Measurements from ENCODE around the gene TRPV5. TPM values are rescaled to one million over a fixed set of nuclear protein-coding genes. Genes with fewer than 3 reads are reported as not detected.

The TRPV5 gene
- total RNA-seq, 1 donor from 2014 or later = not detected

GRCh38 chr7:142927949-142928348 is 5.6 kb downstream of the TRPV5 start:
- Histone ChIP-seq H3K9ac (ENCODE audit: low read depth in 1 of 3, low read length in 3 of 3) (no peak overlapping the region), H3K27me3 (ENCODE audit: control insufficient read depth in 3 of 3, insufficient read depth in 3 of 3, low read length in 3 of 3) (peaks cover 0 to 3% (median 1%) of the 10 kb centered on the region in 3 donors), H3K4me3 (ENCODE audit: low read length in 3 of 3) (no peak overlapping the region), H3K27ac (ENCODE audit: low read depth, low read length) (no peak overlapping the region), H3K9me3 (ENCODE audit: control insufficient read depth in 3 of 3, low read length in 3 of 3) (no peaks in the 10 kb centered on the region), H3K4me1 (ENCODE audit: control insufficient read depth in 3 of 3, insufficient read depth in 3 of 3, low read length in 3 of 3) (no peaks in the 10 kb centered on the region), H3K36me3 (ENCODE audit: control insufficient read depth in 3 of 3, insufficient read depth in 3 of 3, low read length in 3 of 3) (no peaks in the 10 kb centered on the region)

- no peak overlapping the region for H3K4me3 ChIP-seq (ENCODE audit: low read length in 3 of 3)
- no peaks in the 10 kb centered on the region for H3K36me3 ChIP-seq (ENCODE audit: control insufficient read depth in 3 of 3, insufficient read depth in 3 of 3, low read length in 3 of 3)
- peaks cover 0 to 3% (median 0%) of the 10 kb centered on the region in 3 donors for H3K27me3 ChIP-seq (ENCODE audit: control insufficient read depth in 3 of 3, insufficient read depth in 3 of 3, low read length in 3 of 3)
- no peak overlapping the region for H3K27ac ChIP-seq (ENCODE audit: low read depth, low read length)
- no peaks in the 10 kb centered on the region for H3K4me1 ChIP-seq (ENCODE audit: control insufficient read depth in 3 of 3, insufficient read depth in 3 of 3, low read length in 3 of 3)
- no peaks in the 10 kb centered on the region for H3K9me3 ChIP-seq (ENCODE audit: control insufficient read depth in 3 of 3, low read length in 3 of 3)
- no peak overlapping the region for H3K9ac ChIP-seq (ENCODE audit: low read depth in 1 of 3, low read length in 3 of 3)
Measured at GRCh38 chr7:142927085-142927745, 6.3 kb downstream of the TRPV5 start.

GRCh38 chr7:142925413-142925812 is 8.1 kb downstream of the TRPV5 start:
- no peaks in the 10 kb centered on the region for H3K36me3 ChIP-seq (ENCODE audit: control insufficient read depth in 3 of 3, insufficient read depth in 3 of 3, low read length in 3 of 3)
- H3K4me3 ChIP-seq (ENCODE audit: low read length in 3 of 3) = no peak overlapping the region
- H3K27me3 ChIP-seq (ENCODE audit: control insufficient read depth in 3 of 3, insufficient read depth in 3 of 3, low read length in 3 of 3) = peaks cover 0 to 3% (median 0%) of the 10 kb centered on the region in 3 donors
- H3K4me1 ChIP-seq (ENCODE audit: control insufficient read depth in 3 of 3, insufficient read depth in 3 of 3, low read length in 3 of 3) = no peaks in the 10 kb centered on the region
- no peaks in the 10 kb centered on the region for H3K9me3 ChIP-seq (ENCODE audit: control insufficient read depth in 3 of 3, low read length in 3 of 3)
- H3K27ac ChIP-seq (ENCODE audit: low read depth, low read length) = no peak overlapping the region
- no peak overlapping the region for H3K9ac ChIP-seq (ENCODE audit: low read depth in 1 of 3, low read length in 3 of 3)

- H3K4me1 ChIP-seq (ENCODE audit: control insufficient read depth in 3 of 3, insufficient read depth in 3 of 3, low read length in 3 of 3) = no peaks in the 10 kb centered on the region
- no peak overlapping the region for H3K9ac ChIP-seq (ENCODE audit: low read depth in 1 of 3, low read length in 3 of 3)
- H3K9me3 ChIP-seq (ENCODE audit: control insufficient read depth in 3 of 3, low read length in 3 of 3) = no peaks in the 10 kb centered on the region
- H3K27me3 ChIP-seq (ENCODE audit: control insufficient read depth in 3 of 3, insufficient read depth in 3 of 3, low read length in 3 of 3) = peaks cover 0 to 3% (median 0%) of the 10 kb centered on the region in 3 donors
- no peaks in the 10 kb centered on the region for H3K36me3 ChIP-seq (ENCODE audit: control insufficient read depth in 3 of 3, insufficient read depth in 3 of 3, low read length in 3 of 3)
- no peak overlapping the region for H3K27ac ChIP-seq (ENCODE audit: low read depth, low read length)
- no peak overlapping the region for H3K4me3 ChIP-seq (ENCODE audit: low read length in 3 of 3)
Measured at GRCh38 chr7:142923391-142923790, 10.2 kb downstream of the TRPV5 start.

GRCh38 chr7:142919656-142920055 is 13.9 kb downstream of the TRPV5 start:
- Histone ChIP-seq H3K36me3 (ENCODE audit: control insufficient read depth in 3 of 3, insufficient read depth in 3 of 3, low read length in 3 of 3) (no peaks in the 10 kb centered on the region), H3K4me3 (ENCODE audit: low read length in 3 of 3) (no peak overlapping the region), H3K27ac (ENCODE audit: low read depth, low read length) (no peak overlapping the region), H3K9ac (ENCODE audit: low read depth in 1 of 3, low read length in 3 of 3) (no peak overlapping the region), H3K27me3 (ENCODE audit: control insufficient read depth in 3 of 3, insufficient read depth in 3 of 3, low read length in 3 of 3) (peaks cover 0 to 2% (median 2%) of the 10 kb centered on the region in 3 donors), H3K4me1 (ENCODE audit: control insufficient read depth in 3 of 3, insufficient read depth in 3 of 3, low read length in 3 of 3) (no peaks in the 10 kb centered on the region), H3K9me3 (ENCODE audit: control insufficient read depth in 3 of 3, low read length in 3 of 3) (no peaks in the 10 kb centered on the region)

DNA sequence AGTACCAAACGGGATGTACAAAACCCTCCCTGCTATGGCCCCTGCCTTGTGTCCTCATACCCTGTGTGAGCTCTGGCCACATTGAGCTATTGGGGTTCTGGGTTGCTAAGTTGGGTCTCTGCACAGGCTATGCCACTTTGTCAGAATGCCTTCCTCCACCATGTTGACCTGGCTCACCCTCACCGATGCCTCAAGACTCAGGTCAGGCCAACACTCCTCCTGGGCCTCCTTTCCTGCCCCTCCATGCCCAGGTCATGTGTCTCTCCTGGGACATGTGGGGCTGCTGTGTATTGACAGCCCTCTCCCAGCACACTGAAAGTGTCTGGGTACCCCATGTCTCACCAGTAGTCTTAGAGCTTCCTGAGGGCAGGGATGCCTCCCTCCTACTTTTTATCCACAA is 14.6 kb downstream of the TRPV5 start:
- H3K36me3 ChIP-seq (ENCODE audit: control insufficient read depth in 3 of 3, insufficient read depth in 3 of 3, low read length in 3 of 3) = no peaks in the 10 kb centered on the region
- no peak overlapping the region for H3K9ac ChIP-seq (ENCODE audit: low read depth in 1 of 3, low read length in 3 of 3)
- H3K4me3 ChIP-seq (ENCODE audit: low read length in 3 of 3) = no peak overlapping the region
- peaks cover 0 to 2% (median 2%) of the 10 kb centered on the region in 3 donors for H3K27me3 ChIP-seq (ENCODE audit: control insufficient read depth in 3 of 3, insufficient read depth in 3 of 3, low read length in 3 of 3)
- H3K27ac ChIP-seq (ENCODE audit: low read depth, low read length) = no peak overlapping the region
- H3K9me3 ChIP-seq (ENCODE audit: control insufficient read depth in 3 of 3, low read length in 3 of 3) = no peaks in the 10 kb centered on the region
- no peaks in the 10 kb centered on the region for H3K4me1 ChIP-seq (ENCODE audit: control insufficient read depth in 3 of 3, insufficient read depth in 3 of 3, low read length in 3 of 3)

- Histone ChIP-seq H3K27ac (ENCODE audit: low read depth, low read length) (no peak overlapping the region), H3K27me3 (ENCODE audit: control insufficient read depth in 3 of 3, insufficient read depth in 3 of 3, low read length in 3 of 3) (peaks cover 0 to 2% (median 2%) of the 10 kb centered on the region in 3 donors), H3K4me1 (ENCODE audit: control insufficient read depth in 3 of 3, insufficient read depth in 3 of 3, low read length in 3 of 3) (no peaks in the 10 kb centered on the region), H3K4me3 (ENCODE audit: low read length in 3 of 3) (no peak overlapping the region), H3K36me3 (ENCODE audit: control insufficient read depth in 3 of 3, insufficient read depth in 3 of 3, low read length in 3 of 3) (no peaks in the 10 kb centered on the region), H3K9me3 (ENCODE audit: control insufficient read depth in 3 of 3, low read length in 3 of 3) (no peaks in the 10 kb centered on the region), H3K9ac (ENCODE audit: low read depth in 1 of 3, low read length in 3 of 3) (no peak overlapping the region)
Measured at GRCh38 chr7:142917447-142917846, 16.1 kb downstream of the TRPV5 start.

DNA sequence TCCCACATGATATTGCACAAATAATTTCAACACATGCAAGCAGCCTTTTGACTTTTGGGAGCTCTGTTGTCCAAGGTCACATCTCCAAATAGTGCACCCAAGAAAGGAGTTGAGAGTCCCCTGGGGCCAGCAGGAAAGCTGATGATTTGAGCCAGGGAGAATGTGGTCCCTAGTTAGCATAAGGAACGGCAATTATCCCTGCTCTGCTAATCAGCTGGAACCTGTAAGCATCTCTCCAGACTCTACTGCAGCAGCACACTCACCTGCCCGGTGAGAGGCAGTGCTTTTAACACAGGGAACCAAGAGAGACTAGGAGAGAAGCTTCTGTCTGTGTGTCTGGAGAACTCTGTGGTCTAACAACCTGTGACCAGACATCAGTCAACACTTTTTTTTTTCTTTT is 17.0 kb downstream of the TRPV5 start:
- no peak overlapping the region for H3K27ac ChIP-seq (ENCODE audit: low read depth, low read length)
- H3K4me3 ChIP-seq (ENCODE audit: low read length in 3 of 3) = no peak overlapping the region
- no peaks in the 10 kb centered on the region for H3K36me3 ChIP-seq (ENCODE audit: control insufficient read depth in 3 of 3, insufficient read depth in 3 of 3, low read length in 3 of 3)
- H3K9me3 ChIP-seq (ENCODE audit: control insufficient read depth in 3 of 3, low read length in 3 of 3) = no peaks in the 10 kb centered on the region
- peaks cover 0 to 2% (median 2%) of the 10 kb centered on the region in 3 donors for H3K27me3 ChIP-seq (ENCODE audit: control insufficient read depth in 3 of 3, insufficient read depth in 3 of 3, low read length in 3 of 3)
- no peaks in the 10 kb centered on the region for H3K4me1 ChIP-seq (ENCODE audit: control insufficient read depth in 3 of 3, insufficient read depth in 3 of 3, low read length in 3 of 3)
- no peak overlapping the region for H3K9ac ChIP-seq (ENCODE audit: low read depth in 1 of 3, low read length in 3 of 3)

DNA sequence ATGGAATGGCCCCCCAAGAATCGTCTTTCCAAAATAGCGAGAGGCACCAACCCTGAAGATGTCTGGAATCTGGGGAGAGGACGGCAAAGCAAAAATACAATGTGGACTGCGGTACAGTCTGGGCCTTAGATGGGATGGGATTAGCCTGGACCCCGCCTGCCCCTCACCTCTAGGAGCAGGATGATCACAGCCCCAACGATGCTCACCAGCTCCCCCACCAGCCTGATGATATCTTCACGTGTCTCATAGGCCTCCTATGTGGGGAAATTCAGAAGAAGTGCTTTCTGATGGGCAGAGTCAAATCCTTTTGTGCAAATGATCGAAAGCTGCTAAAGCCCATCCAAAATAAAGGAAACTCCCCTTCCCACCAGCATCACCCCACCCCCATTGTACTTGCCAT is 18.2 kb downstream of the TRPV5 start:
- H3K4me1 ChIP-seq (ENCODE audit: control insufficient read depth in 3 of 3, insufficient read depth in 3 of 3, low read length in 3 of 3) = no peaks in the 10 kb centered on the region
- no peak overlapping the region for H3K4me3 ChIP-seq (ENCODE audit: low read length in 3 of 3)
- H3K27me3 ChIP-seq (ENCODE audit: control insufficient read depth in 3 of 3, insufficient read depth in 3 of 3, low read length in 3 of 3) = peaks cover 0 to 2% (median 2%) of the 10 kb centered on the region in 3 donors
- H3K9ac ChIP-seq (ENCODE audit: low read depth in 1 of 3, low read length in 3 of 3) = no peak overlapping the region
- no peaks in the 10 kb centered on the region for H3K9me3 ChIP-seq (ENCODE audit: control insufficient read depth in 3 of 3, low read length in 3 of 3)
- H3K27ac ChIP-seq (ENCODE audit: low read depth, low read length) = no peak overlapping the region
- no peaks in the 10 kb centered on the region for H3K36me3 ChIP-seq (ENCODE audit: control insufficient read depth in 3 of 3, insufficient read depth in 3 of 3, low read length in 3 of 3)

GRCh38 chr7:142914121-142914520 is 19.4 kb downstream of the TRPV5 start:
- Histone ChIP-seq H3K27ac (ENCODE audit: low read depth, low read length) (no peak overlapping the region), H3K4me1 (ENCODE audit: control insufficient read depth in 3 of 3, insufficient read depth in 3 of 3, low read length in 3 of 3) (no peaks in the 10 kb centered on the region), H3K9ac (ENCODE audit: low read depth in 1 of 3, low read length in 3 of 3) (no peak overlapping the region), H3K4me3 (ENCODE audit: low read length in 3 of 3) (no peak overlapping the region), H3K9me3 (ENCODE audit: control insufficient read depth in 3 of 3, low read length in 3 of 3) (no peaks in the 10 kb centered on the region), H3K27me3 (ENCODE audit: control insufficient read depth in 3 of 3, insufficient read depth in 3 of 3, low read length in 3 of 3) (peaks cover 0 to 2% (median 2%) of the 10 kb centered on the region in 3 donors), H3K36me3 (ENCODE audit: control insufficient read depth in 3 of 3, insufficient read depth in 3 of 3, low read length in 3 of 3) (no peaks in the 10 kb centered on the region)
